Left lung (tissue), 10 donors: Measurements from ENCODE around the gene PARN. TPM values are rescaled to one million over a fixed set of nuclear protein-coding genes. Genes with fewer than 3 reads are reported as not detected.
"Not testable (repeated sequence)": the region's sequence is repeated elsewhere in the genome, so short reads cannot be mapped to it uniquely, and the experiment has no call there.

Source experiments
- ATAC-seq: fragments of 200-7000 bp; cut with Tn5 transposase; one replicate; pipeline ENCODE4 v1.9.1; 2020; ENCODE audit warnings: moderate library complexity
- DNase-seq, 4 donors: peaks; one replicate each; pipeline ENCODE4 v3.0.0-alpha.2; 2013 to 2020
- H3K27ac ChIP-seq, 2 donors: fragments of 200-600 bp; sonication (generic) in 1 of 2; one replicate each; pipeline versions ENCODE4 v1.5.0 to v1.8.0; 2020 to 2021
- H3K27me3 ChIP-seq, 2 donors: fragments of 200-600 bp; sonication (generic) in 1 of 2; one replicate each; pipeline versions ENCODE4 v1.5.0 to v1.8.0; 2020 to 2021
- H3K36me3 ChIP-seq, 2 donors: fragments of 200-600 bp; sonication (generic) in 1 of 2; one replicate each; pipeline versions ENCODE4 v1.5.0 to v1.8.0; 2020 to 2021
- H3K4me1 ChIP-seq, 2 donors: fragments of 200-600 bp; one replicate each; pipeline ENCODE4 v1.8.0; 2021
- H3K4me3 ChIP-seq, 2 donors: fragments of 200-600 bp; sonication (generic) in 1 of 2; one replicate each; pipeline versions ENCODE4 v1.5.0 to v1.8.0; 2020 to 2021; ENCODE audit warnings: mild to moderate bottlenecking in 1 of 2
- H3K9me3 ChIP-seq, 2 donors: fragments of 200-600 bp; sonication (generic) in 1 of 2; one replicate each; pipeline versions ENCODE4 v1.5.0 to v1.8.0; 2020 to 2021
- CTCF ChIP-seq, 2 donors: fragments of 200-600 bp; sonication (generic) in 1 of 2; IDR thresholded peaks; one replicate each; pipeline versions ENCODE4 v1.5.0 to v1.8.0; 2021; ENCODE audit warnings: antibody characterized with exemption in 2 of 2
- intact Hi-C, 2 donors: fragments of 100-400 bp; cut with DNase I; formaldehyde crosslinking; loops; one replicate each; pipeline versions ENCODE4 v1.11.2 to v1.14.2; 2022
- polyA plus RNA-seq, 6 donors: library from polyadenylated mRNA; unstranded; fragments of 120-200 nt; gene quantifications; one replicate each; pipeline ENCODE4 v1.2.1, GENCODE V29; 2013; ENCODE audit not compliant: insufficient read length in 6 of 6
- total RNA-seq, 2 donors: library from RNA; stranded (reverse); fragmentation: NEBNext Ultra II Directional; extraction: Animal tissue kit (Norgen Biotek cat#: 25700); gene quantifications; one replicate each; pipeline ENCODE4 v1.2.1, GENCODE V29; 2021
- donor health status: DM: no; HTN: yes; CAD: no.
- donor health status: DM: no; HTN: no; CAD: no.

PARN gene
- total and polyA plus RNA-seq, 8 donors: 26.9 to 37.9 (median 27.7) TPM

- Histone ChIP-seq H3K4me3 (no peak overlapping the region), H3K9me3 (no peaks in the 10 kb centered on the region), H3K27me3 (no peaks in the 10 kb centered on the region), H3K4me1 (peaks cover 0 to 41% of the 10 kb centered on the region in 2 donors), H3K27ac (no peak overlapping the region), H3K36me3 (peaks cover 0 to 55% of the 10 kb centered on the region in 2 donors)
- intact Hi-C loops: no loop called here
- no peak for ATAC-seq
- no peak for TF ChIP-seq CTCF (IDR thresholded peaks at IDR 0.05)
- no peak for DNase-seq
Observed at GRCh38 chr16:14640538-14640937, 10.5 kb upstream of the PARN start.

GRCh38 chr16:14636951-14637240 is 6.8 kb upstream of the PARN start:
- Histone ChIP-seq H3K4me1 (peaks cover 10 to 60% of the 10 kb centered on the region in 2 donors), H3K36me3 (peaks cover 0 to 37% of the 10 kb centered on the region in 2 donors), H3K27ac (peak overlapping the region in 1 of 2 donors; percentile 23)
- H3K27me3 ChIP-seq, ATAC-seq, DNase-seq, H3K4me3 ChIP-seq, H3K9me3 ChIP-seq, intact Hi-C loops: not testable (repeated sequence)

- intact Hi-C loops, H3K9me3 ChIP-seq, H3K27me3 ChIP-seq, H3K4me3 ChIP-seq, ATAC-seq: not testable (repeated sequence)
- Histone ChIP-seq H3K27ac (peak overlapping the region; percentile 42 to 58), H3K4me1 (peaks cover 10 to 65% of the 10 kb centered on the region in 2 donors), H3K36me3 (peaks cover 0 to 32% of the 10 kb centered on the region in 2 donors)
- DNase-seq: peak in 1 of 4 donors; percentile 41
Observed at GRCh38 chr16:14636179-14636950, 6.3 kb upstream of the PARN start.

- ATAC-seq (no peak), DNase-seq (no peak)
- no peak for TF ChIP-seq CTCF (IDR thresholded peaks at IDR 0.05)
- Histone ChIP-seq H3K4me1 (peaks cover 10 to 69% of the 10 kb centered on the region in 2 donors), H3K9me3 (no peaks in the 10 kb centered on the region), H3K27me3 (no peaks in the 10 kb centered on the region), H3K27ac (peak overlapping the region in 1 of 2 donors; percentile 58), H3K36me3 (peaks cover 0 to 25% of the 10 kb centered on the region in 2 donors), H3K4me3 (no peak overlapping the region)
- intact Hi-C loops: no loop called here
Observed at GRCh38 chr16:14635395-14636165, 5.5 kb upstream of the PARN start.

- TF ChIP-seq CTCF (IDR thresholded peaks at IDR 0.05): no peak
- H3K36me3 ChIP-seq: peaks cover 0 to 15% of the 10 kb centered on the region in 2 donors
- H3K27ac ChIP-seq: peak overlapping the region in 1 of 2 donors; percentile 93
- peak overlapping the region; percentile 89 to 91 for H3K4me3 ChIP-seq
- H3K9me3 ChIP-seq: no peaks in the 10 kb centered on the region
- no peaks in the 10 kb centered on the region for H3K27me3 ChIP-seq
- no peak for DNase-seq
- H3K4me1 ChIP-seq: peaks cover 10 to 69% of the 10 kb centered on the region in 2 donors
- no peak for ATAC-seq
- intact Hi-C loops: no loop called here
Observed at GRCh38 chr16:14634389-14634725, 4.3 kb upstream of the PARN start.
